ENCODE measurements around the gene CACNA1S.

Gene CACNA1S

DNA sequence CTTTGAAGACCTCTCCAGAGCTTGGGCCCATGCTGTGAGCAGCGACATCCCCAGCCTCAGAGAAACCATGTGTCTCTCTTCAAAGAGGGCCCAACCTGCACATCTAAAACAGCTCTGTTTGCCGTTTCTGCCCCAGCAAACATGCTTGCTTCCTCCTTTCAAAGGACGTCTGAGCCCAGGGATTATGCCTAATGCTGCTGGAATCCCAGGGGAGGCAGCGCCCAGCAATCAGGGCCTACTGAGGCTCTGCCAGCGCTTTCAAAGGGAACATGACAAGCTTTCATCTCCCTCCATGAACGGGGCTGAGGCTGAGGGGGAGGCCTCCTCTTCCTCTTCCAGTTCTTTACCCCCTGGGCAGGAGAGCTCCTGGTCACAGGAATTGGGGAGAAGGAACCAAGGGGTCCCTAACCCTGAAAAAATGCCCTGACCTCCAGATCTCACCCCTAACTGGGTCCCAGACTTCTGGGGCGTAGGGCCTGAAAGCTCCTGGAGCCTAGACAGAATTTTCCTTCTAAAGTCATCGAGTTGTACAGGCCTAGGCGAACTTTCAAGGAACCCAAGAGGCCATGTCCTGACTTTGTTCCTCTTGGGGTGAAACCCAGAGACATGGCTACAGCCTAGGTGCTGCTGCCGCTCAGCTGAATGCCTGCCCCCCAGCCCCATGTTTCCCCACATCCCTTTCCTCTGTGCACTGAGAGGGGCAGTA, 28.2 kb upstream of the CACNA1S start:
- no peak for DNase-seq (ENCODE audit: low read depth in 2 of 2, low spot score in 1 of 2)

- DNase-seq (ENCODE audit: low read depth in 2 of 2, low spot score in 1 of 2) = no peak
Observed at GRCh38 chr1:201139756-201140155, 27.5 kb upstream of the CACNA1S start.

GRCh38 chr1:201139306-201139705, 27.1 kb upstream of the CACNA1S start:
- no peak for DNase-seq (ENCODE audit: low read depth in 2 of 2, low spot score in 1 of 2)

- no peak for DNase-seq (ENCODE audit: low read depth in 2 of 2, low spot score in 1 of 2)
Observed at GRCh38 chr1:201138311-201138840, 26.1 kb upstream of the CACNA1S start.

DNA sequence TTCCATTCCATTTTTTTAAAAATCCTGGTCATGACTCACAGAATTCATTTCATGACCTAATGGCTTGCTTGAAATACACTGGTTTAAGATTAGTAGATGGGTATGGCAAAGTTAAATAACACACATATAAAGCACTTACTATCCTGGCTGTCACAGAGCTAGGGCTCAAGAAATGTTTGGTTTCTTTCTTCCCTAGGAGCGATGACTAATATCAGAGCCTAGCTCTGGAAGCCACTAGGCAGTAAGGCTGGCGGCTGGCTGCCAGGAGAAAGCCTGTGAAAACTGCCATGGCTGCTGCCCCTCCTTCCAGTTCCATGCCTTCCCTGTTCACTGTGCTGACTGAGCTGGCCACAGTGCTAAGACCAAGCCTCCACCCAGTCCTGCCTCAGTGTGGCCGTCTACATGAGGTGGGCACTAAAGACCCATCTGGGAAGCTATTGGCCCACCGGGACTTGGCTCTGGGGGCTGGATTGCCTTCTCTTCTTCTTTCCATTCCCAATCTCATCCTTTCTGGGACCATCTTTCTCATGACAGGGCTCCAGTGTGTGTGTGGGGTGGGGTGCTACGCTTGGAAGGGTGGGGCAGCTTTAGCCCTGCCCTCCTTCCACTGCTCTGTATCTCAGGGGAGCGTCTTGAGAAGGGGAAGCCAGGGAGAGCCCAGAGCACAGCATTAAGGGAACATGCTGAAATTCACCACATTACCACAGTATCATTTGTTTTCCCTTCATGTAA, 25.5 kb upstream of the CACNA1S start:
- no peak for DNase-seq (ENCODE audit: low read depth in 2 of 2, low spot score in 1 of 2)

DNA sequence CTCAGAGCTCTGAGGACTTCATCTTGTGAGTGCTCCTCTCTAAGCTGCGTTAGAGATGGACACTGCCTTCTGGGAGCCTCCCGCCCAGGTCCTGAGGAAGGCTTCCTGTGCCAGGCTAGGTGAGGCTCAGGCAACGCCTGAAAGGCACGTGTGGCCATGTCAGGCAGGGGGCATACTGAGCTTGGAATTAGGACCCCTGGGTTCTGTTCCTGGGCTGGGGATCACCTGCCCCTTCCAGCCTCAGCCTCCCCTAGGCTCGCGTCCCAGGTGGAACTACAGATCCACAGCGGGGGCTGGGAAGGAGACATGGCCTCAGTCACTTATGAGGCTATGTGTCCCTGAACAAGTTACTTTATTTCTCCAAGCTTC, 24.8 kb upstream of the CACNA1S start:
- DNase-seq (ENCODE audit: low read depth in 2 of 2, low spot score in 1 of 2) = no peak

GRCh38 chr1:201136355-201137023, 24.3 kb upstream of the CACNA1S start:
- no peak for DNase-seq (ENCODE audit: low read depth in 2 of 2, low spot score in 1 of 2)

DNA sequence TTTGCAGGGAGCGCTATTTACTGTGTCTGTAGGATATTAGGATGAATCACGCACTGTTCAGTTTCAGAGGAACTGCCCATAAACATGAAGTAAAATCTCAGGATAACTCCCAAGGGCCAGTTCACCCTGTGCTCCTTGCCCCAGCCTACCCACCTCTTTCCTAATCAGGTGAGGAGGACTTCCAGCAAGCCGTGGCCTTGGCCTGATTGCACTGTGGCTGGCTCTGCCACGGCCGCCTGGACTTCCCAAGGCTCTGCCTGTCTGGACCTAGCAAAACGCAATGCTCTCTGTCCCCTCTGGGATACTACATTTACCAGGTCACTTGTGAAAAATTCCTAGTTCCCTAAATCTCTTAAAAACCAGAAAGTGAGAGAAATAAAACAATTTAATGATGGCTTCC, 22.2 kb upstream of the CACNA1S start:
- DNase-seq (ENCODE audit: low read depth in 2 of 2, low spot score in 1 of 2) = no peak

DNA sequence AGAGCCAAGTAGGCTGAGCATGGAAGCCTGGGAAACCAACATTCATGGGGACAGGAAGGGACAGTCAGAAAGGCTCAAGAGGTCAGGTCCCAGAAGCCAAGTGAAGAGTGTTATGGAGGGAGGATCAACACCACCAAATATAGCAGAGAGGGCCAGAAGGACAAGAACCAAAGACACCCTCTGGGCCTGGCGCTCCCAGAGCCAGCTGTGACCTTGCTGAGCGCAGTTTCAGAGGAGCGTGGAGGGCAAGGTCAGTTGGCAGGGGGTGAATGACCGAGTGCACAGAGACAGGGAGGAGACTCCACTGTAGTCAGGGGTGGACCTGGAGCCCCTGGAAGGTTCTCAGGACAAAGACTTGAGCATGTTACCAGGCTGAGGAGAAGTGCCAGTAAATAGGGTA, 19.2 kb upstream of the CACNA1S start:
- DNase-seq (ENCODE audit: low read depth in 2 of 2, low spot score in 1 of 2) = no peak

GRCh38 chr1:201128962-201129361, 16.7 kb upstream of the CACNA1S start:
- no peak for DNase-seq (ENCODE audit: low read depth in 2 of 2, low spot score in 1 of 2)

GRCh38 chr1:201128476-201128875, 16.2 kb upstream of the CACNA1S start:
- DNase-seq (ENCODE audit: low read depth in 2 of 2, low spot score in 1 of 2) = no peak

DNA sequence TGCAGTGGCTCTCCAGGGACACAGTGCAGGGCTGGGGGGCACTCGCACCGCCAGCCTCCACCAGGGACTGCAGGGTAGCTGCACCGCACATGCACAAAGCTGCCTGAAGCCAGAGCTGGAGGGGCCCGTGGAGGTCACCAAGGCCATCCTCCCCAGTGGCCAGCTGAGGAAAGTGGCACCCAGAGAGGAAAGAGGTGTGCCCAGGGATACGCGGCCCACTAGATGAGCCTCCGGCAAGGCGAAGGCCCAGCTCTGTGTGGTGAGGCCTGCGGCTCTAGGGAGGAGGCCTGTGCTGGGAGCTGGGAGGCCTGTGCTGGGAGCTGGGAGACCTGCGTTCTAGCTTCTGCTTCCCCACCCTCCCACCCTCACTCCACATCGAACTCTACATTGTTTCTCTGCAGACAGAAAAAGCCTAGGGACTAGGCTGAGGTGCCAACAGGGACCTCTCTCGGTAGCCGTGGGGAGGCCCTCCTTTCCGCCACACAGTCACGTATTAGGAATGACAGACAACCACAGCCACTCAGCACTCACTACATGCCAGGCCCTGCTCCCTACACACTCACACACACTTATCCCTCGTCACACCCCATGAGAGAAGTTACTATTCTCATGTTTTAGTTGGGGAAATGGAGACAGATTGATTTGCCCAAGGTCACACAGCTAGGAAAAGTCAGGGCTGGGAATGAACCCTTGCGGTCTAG, 15.7 kb upstream of the CACNA1S start:
- no peak for DNase-seq (ENCODE audit: low read depth in 2 of 2, low spot score in 1 of 2)

DNA sequence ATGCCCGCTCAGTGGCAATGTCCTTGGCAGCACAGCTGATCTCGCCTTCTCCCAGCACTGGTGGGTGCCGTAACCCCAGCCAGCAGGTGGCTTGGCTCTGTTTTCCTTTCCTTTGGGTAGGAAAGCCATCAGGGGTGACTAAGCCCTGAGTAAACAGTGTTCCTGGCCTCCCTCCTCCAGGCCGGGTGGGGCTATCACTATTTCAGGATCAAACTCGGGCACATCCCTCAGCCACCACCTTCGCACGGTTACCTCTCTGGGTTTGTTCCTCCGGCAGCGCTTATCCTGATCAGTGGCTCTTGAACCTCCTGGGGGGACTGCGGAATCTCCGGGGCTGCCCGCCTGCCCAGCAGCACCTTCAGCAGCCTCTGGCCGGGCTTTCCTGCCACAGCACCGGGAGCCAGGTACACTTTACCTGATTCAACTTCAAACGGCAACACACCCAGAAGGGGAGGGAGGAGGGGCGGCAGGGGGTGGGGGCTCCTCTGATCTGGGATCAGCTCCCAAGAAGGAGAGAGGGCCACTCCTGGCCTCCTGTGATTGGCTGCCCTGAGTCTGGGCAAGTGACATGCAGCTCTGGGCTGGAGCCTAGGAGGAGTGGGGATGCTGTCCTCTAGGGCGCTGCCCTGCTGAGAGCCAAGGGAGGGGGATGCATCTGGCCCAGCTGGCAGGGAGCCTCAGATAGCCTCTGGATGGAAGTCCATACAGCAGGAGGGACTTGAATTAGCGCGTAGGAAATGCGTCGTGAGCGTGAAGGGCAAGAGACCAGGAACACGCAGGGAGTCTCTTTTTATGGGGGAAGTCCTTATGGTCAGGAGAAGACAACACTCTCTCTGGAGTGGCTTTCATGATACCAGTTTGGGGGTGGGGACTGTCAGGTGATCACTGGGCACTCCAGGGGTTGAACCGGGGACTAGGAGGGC, 14.9 kb upstream of the CACNA1S start, which contains the start of gene ASCL5:
Gene ASCL5 (minus strand): TSS at position 353 of the 923 bp plus-strand sequence. CDS start 11,812 bp downstream, outside the sequence.
- no peak for DNase-seq (ENCODE audit: low read depth in 2 of 2, low spot score in 1 of 2)

GRCh38 chr1:201126463-201126831, 14.2 kb upstream of the CACNA1S start:
- DNase-seq (ENCODE audit: low read depth in 2 of 2, low spot score in 1 of 2) = no peak

GRCh38 chr1:201125800-201126199, 13.6 kb upstream of the CACNA1S start:
- no peak for DNase-seq (ENCODE audit: low read depth in 2 of 2, low spot score in 1 of 2)

GRCh38 chr1:201125019-201125418, 12.8 kb upstream of the CACNA1S start:
- DNase-seq (ENCODE audit: low read depth in 2 of 2, low spot score in 1 of 2) = no peak

DNA sequence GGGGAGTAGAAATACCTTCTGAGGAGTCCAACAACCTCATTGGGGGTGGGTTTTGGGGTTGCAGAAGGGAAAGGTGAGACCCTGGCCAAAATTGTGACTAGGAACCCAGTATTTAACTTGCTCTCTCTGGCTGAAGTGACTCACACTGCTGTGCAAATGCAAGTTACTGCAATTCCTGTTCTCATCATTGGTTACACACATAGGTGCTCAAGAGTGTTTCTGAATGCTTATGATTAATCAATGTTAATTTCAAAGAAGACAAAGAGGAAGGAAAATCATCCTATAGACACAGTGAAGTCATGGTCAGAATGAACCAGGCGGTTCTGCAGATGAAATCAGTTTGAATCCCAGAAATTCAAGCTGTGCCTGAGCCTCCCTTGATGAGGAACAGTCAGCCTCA, 11.6 kb upstream of the CACNA1S start:
- DNase-seq (ENCODE audit: low read depth in 2 of 2, low spot score in 1 of 2) = no peak

- no peak for DNase-seq (ENCODE audit: low read depth in 2 of 2, low spot score in 1 of 2)
Observed at GRCh38 chr1:201122321-201122957, 10.2 kb upstream of the CACNA1S start.

All from stimulated activated CD8-positive, alpha-beta memory T cell treated with anti-CD3 and anti-CD28 coated beads, Interleukin-4, amount 100 ng/mL, for 1 hour (primary cell).